Mesendoderm (in vitro differentiated cells): ENCODE results near the gene SHISAL1.

Source experiments
- DNase-seq: peaks from one replicate; pipeline ENCODE4 v3.0.0; 2013
- H2AK5ac ChIP-seq: 2 replicates; pipeline ENCODE4 v1.6.1; 2013; ENCODE audit warnings: low read length, inconsistent platforms
- H2BK120ac ChIP-seq: 2 replicates; pipeline ENCODE4 v1.6.1; 2013; ENCODE audit warnings: low read depth, mild to moderate bottlenecking, low read length, moderate library complexity, mixed read lengths
- H2BK15ac ChIP-seq: replicated peaks from 2 replicates; pipeline ENCODE4 v1.6.1; 2013; ENCODE audit warnings: low read depth, mild to moderate bottlenecking, moderate library complexity
- H2BK5ac ChIP-seq: 2 replicates; pipeline ENCODE4 v1.6.1; 2013; ENCODE audit warnings: low read length, inconsistent platforms
- H3K18ac ChIP-seq: 2 replicates; pipeline ENCODE4 v1.6.1; 2013; ENCODE audit warnings: mild to moderate bottlenecking, low read length, mixed read lengths
- H3K23ac ChIP-seq: one replicate; pipeline ENCODE4 v1.6.1; 2013; ENCODE audit warnings: low read length
- H3K27ac ChIP-seq: 2 replicates; pipeline ENCODE4 v1.5.1; 2013; ENCODE audit warnings: low read depth, mild to moderate bottlenecking, inconsistent platforms, low read length, moderate library complexity
- H3K27me3 ChIP-seq: 2 replicates; pipeline ENCODE4 v1.6.1; 2013; ENCODE audit warnings: low read length, control low read depth, mild to moderate bottlenecking, inconsistent platforms; ENCODE audit not compliant: insufficient read depth, poor library complexity
- H3K36me3 ChIP-seq: 2 replicates; pipeline ENCODE4 v1.6.1; 2013; ENCODE audit warnings: low read length, inconsistent platforms; ENCODE audit not compliant: control insufficient read depth, insufficient read depth
- H3K4ac ChIP-seq: one replicate; pipeline ENCODE4 v1.6.1; 2013; ENCODE audit warnings: low read depth, mild to moderate bottlenecking, low read length, moderate library complexity
- H3K4me1 ChIP-seq: 2 replicates; pipeline ENCODE4 v1.6.1; 2013; ENCODE audit warnings: low read depth, low read length, inconsistent platforms; ENCODE audit not compliant: control insufficient read depth
- H3K4me2 ChIP-seq: 2 replicates; pipeline ENCODE4 v1.6.1; 2013; ENCODE audit warnings: low read length
- H3K4me3 ChIP-seq: 2 replicates; pipeline ENCODE4 v1.5.1; 2013; ENCODE audit warnings: mild to moderate bottlenecking, low read length
- H3K56ac ChIP-seq: one replicate; pipeline ENCODE4 v1.6.1; 2013; ENCODE audit warnings: low read length
- H3K79me1 ChIP-seq: 2 replicates; pipeline ENCODE4 v1.6.1; 2013; ENCODE audit warnings: low read length, inconsistent platforms
- H3K79me2 ChIP-seq: 2 replicates; pipeline ENCODE4 v1.6.1; 2013; ENCODE audit warnings: mild to moderate bottlenecking, low read length; ENCODE audit not compliant: control insufficient read depth, insufficient read depth
- H3K9ac ChIP-seq: 2 replicates; pipeline ENCODE4 v1.6.1; 2013; ENCODE audit warnings: low read length, inconsistent platforms
- H4K5ac ChIP-seq: one replicate; pipeline ENCODE4 v1.6.1; 2013; ENCODE audit warnings: low read length
- H4K8ac ChIP-seq: one replicate; pipeline ENCODE4 v1.6.1; 2013; ENCODE audit warnings: low read depth, mild to moderate bottlenecking, control low read depth, low read length, moderate library complexity
- WGBS: extraction: QIAGEN DNeasy Blood & Tissue Kit; methylation state at CpG from one replicate; pipeline ENCODE4 v1.1.7; 2013; ENCODE audit warnings: low lambda C conversion rate, missing lambda C conversion rate; ENCODE audit not compliant: insufficient coverage; ENCODE audit errors: extremely low coverage; 5-methylcytosine and 5-hydroxymethylcytosine counted together

SHISAL1 gene

DNA sequence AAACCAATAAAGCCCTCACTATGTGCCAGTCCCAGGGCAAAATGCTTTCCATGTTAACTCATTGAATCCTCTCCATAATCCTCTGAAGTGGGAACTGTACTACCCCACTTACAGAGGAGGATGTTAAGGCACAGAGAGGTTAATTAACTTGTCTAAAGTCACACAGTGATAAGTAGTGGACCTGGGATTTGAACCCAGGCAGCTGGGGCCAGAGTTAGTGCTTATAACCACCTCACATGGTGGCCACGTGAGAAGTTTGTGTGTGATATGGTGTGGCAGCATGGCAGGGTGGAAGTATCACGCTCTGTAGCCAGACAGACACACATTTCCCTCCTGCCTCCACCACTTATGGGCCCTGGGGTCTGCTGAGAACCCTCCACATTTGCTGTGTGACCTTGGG lies 115.5 kb downstream of the SHISAL1 start:
- Histone ChIP-seq H3K27me3 (no peaks in the 10 kb centered on the region), H3K79me1 (no peaks in the 10 kb centered on the region), H3K36me3 (no peaks in the 10 kb centered on the region), H3K4me2 (no peak overlapping the region), H4K8ac (no peak overlapping the region), H2BK15ac (no peak overlapping the region), H3K18ac (no peak overlapping the region), H2AK5ac (no peak overlapping the region), H3K4ac (no peak overlapping the region), H3K4me3 (no peak overlapping the region), H2BK5ac (no peak overlapping the region), H3K79me2 (no peaks in the 10 kb centered on the region), H3K56ac (no peak overlapping the region), H3K23ac (no peak overlapping the region), H2BK120ac (no peak overlapping the region), H3K27ac (no peak overlapping the region), H3K9ac (no peak overlapping the region), H3K4me1 (no peaks in the 10 kb centered on the region), H4K5ac (no peak overlapping the region)
- no peak for DNase-seq
- no CpG with 5 or more reads among the region's 2 CpGs for WGBS

DNA sequence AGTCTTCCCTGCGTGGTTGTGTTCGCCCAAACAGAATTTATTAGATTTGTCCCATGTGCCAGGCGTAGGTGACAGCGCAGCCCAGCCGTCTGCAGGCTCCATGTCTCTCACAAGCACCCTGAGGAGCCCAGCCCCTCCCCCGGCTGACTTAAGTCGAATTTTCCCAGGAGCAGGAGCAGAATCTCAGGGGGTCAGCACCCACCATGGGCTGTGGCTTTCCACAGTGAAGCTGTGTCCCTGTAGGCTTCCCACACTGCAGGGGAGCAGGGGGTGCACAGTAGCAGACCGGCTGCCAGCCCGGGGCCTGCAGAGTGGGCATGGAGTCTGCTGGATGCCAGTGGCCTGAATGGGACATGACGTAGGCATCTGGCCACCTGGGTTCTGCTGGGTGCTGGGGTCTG lies 116.0 kb downstream of the SHISAL1 start:
- no peak overlapping the region for H3K27ac ChIP-seq
- no peak overlapping the region for H3K9ac ChIP-seq
- no peak overlapping the region for H3K4me3 ChIP-seq
- no peak for DNase-seq
- no CpG with 5 or more reads among the region's 10 CpGs for WGBS
- H3K4ac ChIP-seq: no peak overlapping the region
- H3K36me3 ChIP-seq: no peaks in the 10 kb centered on the region
- no peak overlapping the region for H3K23ac ChIP-seq
- H4K5ac ChIP-seq: no peak overlapping the region
- H2AK5ac ChIP-seq: no peak overlapping the region
- no peak overlapping the region for H3K4me2 ChIP-seq
- no peaks in the 10 kb centered on the region for H3K4me1 ChIP-seq
- no peak overlapping the region for H2BK120ac ChIP-seq
- H3K18ac ChIP-seq: no peak overlapping the region
- no peak overlapping the region for H2BK5ac ChIP-seq
- no peaks in the 10 kb centered on the region for H3K79me1 ChIP-seq
- H4K8ac ChIP-seq: no peak overlapping the region
- H3K27me3 ChIP-seq: no peaks in the 10 kb centered on the region
- H3K56ac ChIP-seq: no peak overlapping the region
- no peaks in the 10 kb centered on the region for H3K79me2 ChIP-seq
- no peak overlapping the region for H2BK15ac ChIP-seq

DNA sequence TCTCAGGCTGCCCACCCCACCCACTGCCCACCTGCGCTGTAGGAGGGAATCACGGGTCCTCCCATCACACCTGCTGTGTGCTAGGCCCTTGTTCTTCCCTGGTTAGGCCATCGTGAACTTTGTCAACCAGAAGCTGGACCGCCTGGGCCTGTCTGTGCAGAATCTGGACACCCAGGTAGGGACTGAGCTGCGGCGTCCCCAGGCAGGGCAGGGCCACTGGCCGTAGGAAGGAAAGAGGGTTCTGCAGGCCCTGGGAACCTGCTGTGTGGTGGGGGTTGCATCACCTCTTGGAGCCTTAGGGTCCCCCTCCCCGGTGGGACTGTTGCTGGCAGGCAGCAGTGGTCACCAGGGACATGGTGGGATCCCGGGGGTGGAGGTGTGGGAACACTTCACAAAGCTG lies 116.5 kb downstream of the SHISAL1 start:
- no peaks in the 10 kb centered on the region for H3K79me1 ChIP-seq
- DNase-seq: no peak
- H3K79me2 ChIP-seq: no peaks in the 10 kb centered on the region
- no peak overlapping the region for H3K18ac ChIP-seq
- no peak overlapping the region for H3K4me2 ChIP-seq
- no peak overlapping the region for H3K4me3 ChIP-seq
- no peak overlapping the region for H3K9ac ChIP-seq
- no peak overlapping the region for H3K4ac ChIP-seq
- H2BK15ac ChIP-seq: no peak overlapping the region
- no CpG with 5 or more reads among the region's 9 CpGs for WGBS
- no peak overlapping the region for H3K23ac ChIP-seq
- H3K4me1 ChIP-seq: no peaks in the 10 kb centered on the region
- no peak overlapping the region for H3K56ac ChIP-seq
- H4K8ac ChIP-seq: no peak overlapping the region
- no peaks in the 10 kb centered on the region for H3K27me3 ChIP-seq
- H2AK5ac ChIP-seq: no peak overlapping the region
- no peak overlapping the region for H2BK120ac ChIP-seq
- no peak overlapping the region for H2BK5ac ChIP-seq
- H3K27ac ChIP-seq: no peak overlapping the region
- no peak overlapping the region for H4K5ac ChIP-seq
- no peaks in the 10 kb centered on the region for H3K36me3 ChIP-seq

DNA sequence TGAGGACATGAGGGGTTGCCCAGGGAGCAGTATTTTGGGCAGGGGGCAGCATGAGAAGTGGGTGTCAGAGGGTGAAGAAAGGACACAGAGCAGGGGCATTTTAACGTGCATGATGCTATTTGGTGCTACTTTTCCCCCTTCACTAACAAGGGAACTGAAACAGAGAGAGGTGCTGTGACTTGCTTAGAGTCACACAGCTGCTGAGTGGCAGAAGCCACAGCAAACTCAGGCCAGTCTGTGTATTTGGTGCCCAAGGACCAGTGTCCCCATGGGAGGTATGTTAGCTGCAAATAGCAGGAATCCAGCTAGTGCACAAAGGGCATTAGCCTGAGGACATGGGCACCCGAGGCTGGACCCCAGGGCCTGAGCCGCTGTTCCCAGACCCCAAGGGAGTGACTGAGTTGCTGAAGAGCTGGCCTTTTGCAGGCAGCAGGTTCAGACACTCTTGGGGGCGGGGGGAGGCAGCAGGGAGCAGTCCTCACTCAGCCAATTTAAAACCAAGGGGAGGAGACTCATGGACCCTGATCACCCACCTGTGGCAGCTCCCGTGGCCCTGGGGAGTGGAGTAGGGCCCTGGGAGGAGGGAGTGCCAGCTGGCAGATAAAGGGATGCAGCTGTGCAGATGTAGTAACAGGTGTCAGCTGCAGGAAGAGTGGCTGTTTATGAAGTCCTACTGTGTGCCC lies 117.4 kb downstream of the SHISAL1 start:
- no peak for DNase-seq
- H3K4me1 ChIP-seq: no peaks in the 10 kb centered on the region
- H4K5ac ChIP-seq: no peak overlapping the region
- no peaks in the 10 kb centered on the region for H3K36me3 ChIP-seq
- no peaks in the 10 kb centered on the region for H3K79me2 ChIP-seq
- H2AK5ac ChIP-seq: no peak overlapping the region
- H3K27ac ChIP-seq: no peak overlapping the region
- H3K23ac ChIP-seq: no peak overlapping the region
- no peak overlapping the region for H2BK15ac ChIP-seq
- no peak overlapping the region for H3K4me3 ChIP-seq
- no peaks in the 10 kb centered on the region for H3K27me3 ChIP-seq
- no peak overlapping the region for H3K9ac ChIP-seq
- H4K8ac ChIP-seq: no peak overlapping the region
- H3K18ac ChIP-seq: no peak overlapping the region
- H2BK120ac ChIP-seq: no peak overlapping the region
- no peak overlapping the region for H3K56ac ChIP-seq
- no peaks in the 10 kb centered on the region for H3K79me1 ChIP-seq
- no peak overlapping the region for H3K4ac ChIP-seq
- WGBS: no CpG with 5 or more reads among the region's 5 CpGs
- H3K4me2 ChIP-seq: no peak overlapping the region
- H2BK5ac ChIP-seq: no peak overlapping the region

DNA sequence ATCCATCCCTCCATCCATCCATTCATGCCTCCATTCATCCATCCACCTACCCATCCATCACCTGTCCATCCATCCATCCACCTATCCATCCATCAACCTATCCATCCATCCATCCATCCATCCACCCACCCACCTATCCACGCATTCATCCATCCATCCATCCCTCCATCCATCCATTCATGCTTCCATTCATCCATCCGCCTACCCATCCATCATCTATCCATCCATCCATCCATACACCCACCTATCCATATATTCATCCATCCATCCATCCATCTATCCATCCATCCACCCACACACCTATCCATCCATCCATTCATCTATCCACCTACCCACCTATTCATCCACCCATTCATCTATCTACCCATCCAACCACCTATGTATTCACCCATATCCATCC lies 118.2 kb downstream of the SHISAL1 start:
- no peaks in the 10 kb centered on the region for H3K36me3 ChIP-seq
- H3K23ac ChIP-seq: no peak overlapping the region
- 100% methylated on average over 1 of the region's 2 CpGs for WGBS
- H3K27ac ChIP-seq: no peak overlapping the region
- no peak overlapping the region for H2BK120ac ChIP-seq
- DNase-seq: no peak
- no peak overlapping the region for H2BK5ac ChIP-seq
- no peak overlapping the region for H2AK5ac ChIP-seq
- no peak overlapping the region for H4K8ac ChIP-seq
- no peaks in the 10 kb centered on the region for H3K27me3 ChIP-seq
- no peak overlapping the region for H3K56ac ChIP-seq
- H3K4ac ChIP-seq: no peak overlapping the region
- H2BK15ac ChIP-seq: no peak overlapping the region
- no peak overlapping the region for H3K9ac ChIP-seq
- H4K5ac ChIP-seq: no peak overlapping the region
- no peak overlapping the region for H3K4me3 ChIP-seq
- H3K79me2 ChIP-seq: no peaks in the 10 kb centered on the region
- no peak overlapping the region for H3K18ac ChIP-seq
- no peak overlapping the region for H3K4me2 ChIP-seq
- no peaks in the 10 kb centered on the region for H3K79me1 ChIP-seq
- H3K4me1 ChIP-seq: no peaks in the 10 kb centered on the region
